GM12872 (cell line): ENCODE results near the gene RFTN1.
A peak's percentile ranks its signal among the peaks of the same experiment; 100 is the strongest.

Experiments
- TF ChIP-seq, protein P1 (sequence below): IDR thresholded peaks from 3 replicates; pipeline ENCODE4 v1.5.1; 2011; ENCODE audit warnings: low read depth, mild to moderate bottlenecking, low read length, moderate library complexity; ENCODE audit not compliant: insufficient read depth

Gene RFTN1

DNA sequence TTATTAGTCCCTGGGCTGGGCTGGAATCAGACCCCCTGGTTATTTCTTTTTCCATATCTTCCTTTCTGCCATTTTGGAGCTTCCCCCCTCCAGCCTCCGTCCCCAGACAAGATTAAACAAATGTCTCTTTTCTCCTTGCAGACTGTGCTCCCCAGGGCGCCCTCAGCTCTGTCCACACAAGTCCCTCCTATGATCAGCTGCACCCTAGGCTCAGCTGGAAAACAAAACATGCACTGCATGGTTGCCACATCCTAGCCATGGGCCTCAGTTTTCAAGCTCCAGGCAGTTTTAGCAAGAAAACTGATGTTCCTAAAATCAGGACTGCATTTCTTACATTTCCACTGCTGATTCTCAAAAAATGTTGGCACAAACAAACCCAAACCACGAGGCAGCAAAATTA lies 23.5 kb upstream of the RFTN1 start:
- TF ChIP-seq, protein P1, sequence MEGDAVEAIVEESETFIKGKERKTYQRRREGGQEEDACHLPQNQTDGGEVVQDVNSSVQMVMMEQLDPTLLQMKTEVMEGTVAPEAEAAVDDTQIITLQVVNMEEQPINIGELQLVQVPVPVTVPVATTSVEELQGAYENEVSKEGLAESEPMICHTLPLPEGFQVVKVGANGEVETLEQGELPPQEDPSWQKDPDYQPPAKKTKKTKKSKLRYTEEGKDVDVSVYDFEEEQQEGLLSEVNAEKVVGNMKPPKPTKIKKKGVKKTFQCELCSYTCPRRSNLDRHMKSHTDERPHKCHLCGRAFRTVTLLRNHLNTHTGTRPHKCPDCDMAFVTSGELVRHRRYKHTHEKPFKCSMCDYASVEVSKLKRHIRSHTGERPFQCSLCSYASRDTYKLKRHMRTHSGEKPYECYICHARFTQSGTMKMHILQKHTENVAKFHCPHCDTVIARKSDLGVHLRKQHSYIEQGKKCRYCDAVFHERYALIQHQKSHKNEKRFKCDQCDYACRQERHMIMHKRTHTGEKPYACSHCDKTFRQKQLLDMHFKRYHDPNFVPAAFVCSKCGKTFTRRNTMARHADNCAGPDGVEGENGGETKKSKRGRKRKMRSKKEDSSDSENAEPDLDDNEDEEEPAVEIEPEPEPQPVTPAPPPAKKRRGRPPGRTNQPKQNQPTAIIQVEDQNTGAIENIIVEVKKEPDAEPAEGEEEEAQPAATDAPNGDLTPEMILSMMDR: no peak

DNA sequence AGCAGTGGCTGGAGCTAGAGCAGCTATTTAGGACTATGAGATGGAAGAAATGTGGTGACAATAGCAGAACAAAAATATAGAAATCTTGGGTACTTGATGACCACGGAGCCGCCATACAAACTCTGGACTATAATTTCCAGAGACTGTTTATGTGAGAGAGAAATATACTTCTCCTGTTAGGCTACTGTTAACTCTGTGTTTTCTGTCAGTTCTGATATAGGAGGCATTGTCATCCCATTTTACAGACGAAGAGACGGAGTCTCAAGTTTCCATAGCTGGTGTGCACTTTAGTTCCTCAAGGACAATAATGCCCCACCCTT lies 22.8 kb upstream of the RFTN1 start:
- TF ChIP-seq, protein P1: no peak

DNA sequence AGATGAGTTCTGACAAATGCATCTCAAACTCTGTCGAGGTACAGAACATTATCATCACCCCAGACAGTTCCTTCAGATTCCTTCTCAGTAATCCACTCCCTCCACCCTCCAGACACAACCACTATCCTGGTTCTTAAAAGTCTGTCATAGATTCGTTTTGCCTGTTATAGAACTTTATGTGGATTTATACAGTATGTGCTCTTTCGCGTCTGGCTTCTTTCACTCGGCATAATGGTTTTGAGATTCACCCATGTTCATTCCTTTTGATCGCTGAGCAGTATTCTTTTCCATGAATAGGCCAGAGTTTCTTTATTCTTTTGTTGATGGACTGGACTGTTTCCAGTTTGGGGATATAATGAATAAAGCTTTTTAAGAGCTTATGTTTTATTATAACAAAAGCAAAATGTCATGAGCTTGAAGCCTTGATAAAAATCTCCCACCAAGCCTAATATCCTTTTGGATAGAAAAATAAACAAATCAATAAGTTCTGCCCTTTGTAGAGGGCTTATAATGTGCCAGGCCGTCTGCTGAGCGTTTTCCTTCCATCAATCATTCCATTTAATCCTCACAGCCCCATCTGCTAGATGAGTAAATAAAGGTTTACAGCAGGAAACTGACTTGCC lies 21.3 kb upstream of the RFTN1 start:
- TF ChIP-seq, protein P1: no peak

DNA sequence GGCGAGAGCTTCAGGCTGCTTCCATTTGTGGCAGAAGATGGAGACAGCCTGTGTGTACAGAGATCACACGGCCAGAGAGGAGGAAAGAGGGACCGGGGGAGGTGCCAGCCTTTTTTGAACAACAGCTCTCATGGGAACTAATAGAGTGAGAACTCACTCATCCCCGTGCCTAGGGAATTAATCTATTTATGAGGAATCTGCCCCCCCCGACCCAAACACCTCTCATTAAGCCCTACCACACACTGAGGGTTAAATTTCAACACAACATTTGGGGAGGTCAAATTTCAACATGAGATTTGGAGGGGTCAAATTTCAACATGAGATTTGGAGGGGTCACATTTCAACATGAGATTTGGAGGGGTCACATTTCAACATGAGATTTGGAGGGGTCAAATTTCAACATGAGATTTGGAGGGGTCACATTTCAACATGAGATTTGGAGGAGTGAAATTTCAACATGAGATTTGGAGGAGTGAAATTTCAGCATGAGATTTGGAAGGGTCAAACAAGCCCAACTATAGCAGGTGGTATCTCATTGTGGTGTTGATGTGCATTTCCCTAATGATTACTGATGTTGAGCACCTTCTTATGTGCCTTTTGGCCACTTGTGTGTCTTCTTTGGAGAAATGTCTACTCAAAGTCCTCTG lies 20.6 kb upstream of the RFTN1 start:
- TF ChIP-seq, protein P1: no peak

DNA sequence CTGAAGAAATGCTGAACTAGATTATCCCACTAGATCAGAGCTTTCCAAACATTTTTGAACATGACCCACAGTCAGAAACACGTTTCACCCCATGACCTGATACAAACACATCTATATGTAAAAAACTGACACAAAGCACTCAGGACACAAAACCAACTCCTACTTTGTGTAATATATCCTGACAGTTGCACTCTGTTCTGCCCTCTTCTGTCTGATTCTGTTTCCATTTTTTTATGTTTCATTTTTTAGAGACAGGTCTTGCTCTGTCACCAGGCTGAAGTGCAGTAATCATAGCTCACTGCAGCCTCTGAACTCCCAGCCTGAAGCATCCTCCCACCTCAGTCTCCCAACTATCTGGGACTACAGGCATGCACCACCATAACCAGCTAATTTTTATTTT lies 15.8 kb upstream of the RFTN1 start:
- TF ChIP-seq, protein P1: peak; percentile 12; the same call in 1 of the 3 replicates

DNA sequence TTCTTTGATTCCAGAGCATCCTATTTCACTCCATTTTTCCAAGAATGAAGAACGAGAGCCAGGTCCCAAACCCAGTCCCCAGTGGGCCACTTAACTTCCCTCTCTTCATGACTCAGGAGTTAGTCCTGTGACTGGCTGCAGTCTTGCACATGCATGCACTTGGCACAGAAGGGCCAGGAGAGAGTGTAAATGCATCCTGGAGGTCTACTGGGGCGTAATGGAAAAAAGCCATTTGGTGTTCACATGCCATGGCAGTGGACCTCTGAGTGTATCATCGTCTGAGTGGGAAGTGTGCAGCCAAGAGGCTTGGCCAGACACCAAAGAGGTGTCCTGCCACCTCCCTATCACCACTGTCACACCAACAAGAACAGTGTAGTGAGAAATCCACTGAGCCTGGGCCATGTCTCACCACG lies 15.1 kb upstream of the RFTN1 start:
- TF ChIP-seq, protein P1: no peak

DNA sequence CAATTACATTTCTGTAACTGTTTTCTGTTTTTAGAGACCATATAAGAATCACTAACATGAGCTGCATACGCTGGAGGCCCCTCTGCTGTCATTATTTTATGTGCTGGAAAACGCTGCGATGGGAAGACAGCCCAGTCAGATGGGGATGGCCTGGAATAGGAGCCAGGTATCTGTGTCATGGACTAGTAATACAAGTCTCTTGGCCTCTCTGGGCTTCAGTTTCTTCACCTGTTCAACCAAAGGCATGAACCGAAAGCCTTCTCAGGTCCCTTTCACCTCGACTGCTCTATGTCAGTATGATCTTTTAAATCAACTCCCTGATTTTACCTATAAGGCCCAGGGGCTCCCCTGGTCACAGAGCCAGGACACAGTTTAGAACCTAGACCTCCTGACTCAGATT lies 14.6 kb upstream of the RFTN1 start:
- TF ChIP-seq, protein P1: no peak
